SK-N-SH treated with all-trans-retinoic acid at 6 μM for 48 hours (cell line): ENCODE measurements around the gene EIF4EBP3.

ENCODE experiments used
- ARNTL ChIP-seq: fragments of 450-650 bp; formaldehyde crosslinking; IDR thresholded peaks from 2 replicates; pipeline ENCODE4 v1.5.0; 2020; ENCODE audit warnings: low read depth, mild to moderate bottlenecking, moderate library complexity, borderline replicate concordance
- CREB5 ChIP-seq: fragments of 250-450 bp; sonication (Bioruptor Pico); IDR thresholded peaks from 2 replicates; pipeline ENCODE4 v1.5.1; 2020; ENCODE audit warnings: low read depth, mild to moderate bottlenecking, moderate library complexity
- CSDC2 ChIP-seq: fragments of 250-450 bp; sonication (Bioruptor Pico); IDR thresholded peaks from 2 replicates; pipeline ENCODE4 v1.5.0; 2020; ENCODE audit warnings: mild to moderate bottlenecking, moderate library complexity
- ESRRG ChIP-seq: fragments of 250-450 bp; sonication (Bioruptor Pico); IDR thresholded peaks from 2 replicates; pipeline ENCODE4 v1.6.1; 2021; ENCODE audit warnings: mild to moderate bottlenecking
- GLIS3 ChIP-seq: fragments of 250-450 bp; sonication (Bioruptor Pico); IDR thresholded peaks from 2 replicates; pipeline ENCODE4 v1.5.0; 2020; ENCODE audit warnings: mild to moderate bottlenecking, moderate library complexity
- OSR1 ChIP-seq: fragments of 250-450 bp; sonication (Bioruptor Pico); IDR thresholded peaks from 2 replicates; pipeline ENCODE4 v1.8.0; 2022; ENCODE audit warnings: moderate library complexity, mild to moderate bottlenecking, inconsistent platforms
- PATZ1 ChIP-seq: fragments of 250-450 bp; sonication (Bioruptor Pico); IDR thresholded peaks from 2 replicates; pipeline ENCODE4 v1.8.0; 2020; ENCODE audit warnings: mild to moderate bottlenecking, moderate library complexity, borderline replicate concordance
- POU6F1 ChIP-seq: fragments of 250-450 bp; sonication (Bioruptor Pico); IDR thresholded peaks from 2 replicates; pipeline ENCODE4 v1.8.0; 2021; ENCODE audit warnings: low read depth, mild to moderate bottlenecking, moderate library complexity, borderline replicate concordance
- TCF4 ChIP-seq: fragments of 250-450 bp; sonication (Bioruptor Pico); IDR thresholded peaks from 2 replicates; pipeline ENCODE4 v1.8.0; 2021; ENCODE audit warnings: mild to moderate bottlenecking, moderate library complexity, borderline replicate concordance
- TOX ChIP-seq: fragments of 250-450 bp; sonication (Bioruptor Pico); IDR thresholded peaks from 2 replicates; pipeline ENCODE4 v1.8.0; 2021; ENCODE audit warnings: mild to moderate bottlenecking, moderate library complexity, borderline replicate concordance
- ZC3H10 ChIP-seq: fragments of 250-450 bp; sonication (Bioruptor Pico); IDR thresholded peaks from 2 replicates; pipeline ENCODE4 v1.5.1; 2021; ENCODE audit warnings: mild to moderate bottlenecking, moderate library complexity
- ZFP3 ChIP-seq: fragments of 250-450 bp; sonication (Bioruptor Pico); IDR thresholded peaks from 2 replicates; pipeline ENCODE4 v1.5.0; 2020; ENCODE audit warnings: mild to moderate bottlenecking, moderate library complexity
- ZFP30 ChIP-seq: fragments of 450-650 bp; formaldehyde crosslinking; IDR thresholded peaks from 2 replicates; pipeline ENCODE4 v1.5.0; 2022; ENCODE audit warnings: mild to moderate bottlenecking, moderate library complexity
- ZNF70 ChIP-seq: fragments of 450-650 bp; formaldehyde crosslinking; IDR thresholded peaks from 2 replicates; pipeline ENCODE4 v1.5.0; 2020; ENCODE audit warnings: mild to moderate bottlenecking, moderate library complexity

GRCh38 chr5:140509898-140510297 lies 37.6 kb upstream of the EIF4EBP3 start:
- TF ChIP-seq POU6F1 (CRISPR knock-in tag) (no peak), PATZ1 (CRISPR knock-in tag) (no peak), ZFP30 (CRISPR knock-in tag) (no peak), TCF4 (CRISPR knock-in tag) (no peak), CREB5 (CRISPR knock-in tag) (no peak), CSDC2 (CRISPR knock-in tag) (no peak), GLIS3 (CRISPR knock-in tag) (no peak), TOX (CRISPR knock-in tag) (no peak), ZC3H10 (CRISPR knock-in tag) (no peak), OSR1 (CRISPR knock-in tag) (no peak), ZNF70 (CRISPR knock-in tag) (no peak), ARNTL (CRISPR knock-in tag) (no peak), ZFP3 (CRISPR knock-in tag) (no peak), ESRRG (CRISPR knock-in tag) (no peak)
